ENCODE data around the gene PDK2. TPM values are rescaled to one million over a fixed set of nuclear protein-coding genes. Genes with fewer than 3 reads are reported as not detected.

PDK2 gene
- total RNA-seq, 5 donors from 2014 or later (not counting 1 experiment from before 2014, with no cell fraction given): 18.8 to 37.2 (median 30.0) TPM

DNA sequence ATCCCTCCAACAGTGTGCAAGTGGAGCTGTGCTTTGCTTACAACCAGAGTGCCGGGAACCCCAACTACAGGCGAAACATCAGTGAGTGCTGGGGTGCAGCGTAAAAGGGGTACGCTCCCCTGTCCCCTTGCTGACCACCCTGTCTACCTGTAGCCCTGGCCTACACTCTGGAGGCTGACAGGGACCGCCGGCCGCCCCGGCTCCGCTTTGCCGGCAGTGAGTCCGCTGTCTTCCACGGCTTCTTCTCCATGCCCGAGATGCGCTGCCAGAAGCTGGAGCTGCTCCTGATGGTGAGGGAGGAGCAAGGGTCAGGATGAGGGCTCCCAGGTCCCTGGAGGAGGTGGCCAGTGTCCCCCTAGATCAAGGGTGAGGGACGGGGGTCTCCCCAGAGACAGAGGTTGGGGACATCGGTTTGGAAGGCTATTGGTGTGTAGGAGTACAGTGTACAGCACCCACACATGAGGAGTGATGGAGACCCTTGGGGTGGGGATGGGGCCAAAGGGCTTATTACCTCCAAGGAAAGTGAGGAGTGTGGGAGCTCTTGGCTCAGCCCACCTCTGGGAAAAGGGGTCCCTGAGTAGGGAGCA is 19.6 kb upstream of the PDK2 start:
- H3K9me3 Mint-ChIP-seq: no peaks in the 10 kb centered on the region
- Histone ChIP-seq H3K36me3 (ENCODE audit: control insufficient read depth in 2 of 2, extremely low read depth in 1 of 2, insufficient read depth in 1 of 2, low read length in 1 of 2) (peaks cover 0 to 5% of the 10 kb centered on the region in 2 donors), H3K27me3 (replicated peaks in 1 of 2; ENCODE audit: control insufficient read depth in 2 of 2, extremely low read depth in 1 of 2, insufficient read depth in 2 of 2, low read length in 1 of 2) (no peaks in the 10 kb centered on the region), H3K4me3 (ENCODE audit: control insufficient read depth in 1 of 2, extremely low read depth in 1 of 2, low read length in 1 of 2) (no peak overlapping the region), H3K9me3 (no peaks in the 10 kb centered on the region), H3K4me1 (ENCODE audit: control insufficient read depth in 1 of 2, extremely low read depth in 1 of 2, insufficient read depth in 2 of 2, low read length in 2 of 2) (no peaks in the 10 kb centered on the region), H3K27ac (ENCODE audit: low read length) (no peak overlapping the region)
- H3K36me3 Mint-ChIP-seq: peaks cover 44% of the 10 kb centered on the region
- no peak overlapping the region for H3K4me3 Mint-ChIP-seq
- POLR2A ChIA-PET: no interaction called here
- CTCF ChIA-PET: interaction anchor here in 1 of 2 donors (0.5 kb wide), 1 partner anchor 87 kb away, joined by 3 read pairs; no protein-coding TSS in a partner anchor
- H3K27me3 Mint-ChIP-seq: no peaks in the 10 kb centered on the region
- no peak overlapping the region for H3K27ac Mint-ChIP-seq
- H3K4me1 Mint-ChIP-seq: no peaks in the 10 kb centered on the region
- ATAC-seq (replicated peaks in 1 of 4) (no peak), DNase-seq (no peak)
- WGBS (ENCODE audit: insufficient coverage): 96% methylated on average over 15 of the region's 16 CpGs

DNA sequence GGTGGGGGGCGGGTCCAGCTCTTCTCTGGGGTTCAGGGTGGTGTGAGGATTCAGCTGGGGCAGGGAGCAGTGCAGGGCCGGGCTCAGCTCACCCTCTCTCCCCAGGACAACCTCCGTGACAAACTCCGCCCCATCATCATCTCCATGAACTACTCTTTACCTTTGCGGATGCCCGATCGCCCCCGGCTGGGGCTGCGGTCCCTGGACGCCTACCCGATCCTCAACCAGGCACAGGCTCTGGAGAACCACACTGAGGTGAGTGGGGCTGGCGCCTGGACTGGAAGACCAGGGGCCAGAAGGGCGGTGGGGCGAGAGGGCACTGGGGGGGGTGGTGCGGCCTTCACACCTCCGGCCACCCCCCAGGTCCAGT is 18.9 kb upstream of the PDK2 start:
- ChIA-PET CTCF (interaction anchor here in 1 of 2 donors (0.6 kb wide), 1 partner anchor 45 kb away, joined by 9 read pairs; no protein-coding TSS in a partner anchor), POLR2A (interaction anchor here in 1 of 2 donors (0.6 kb wide), 1 partner anchor 152 kb away, joined by 3 read pairs; no protein-coding TSS in a partner anchor)
- DNase-seq (no peak), ATAC-seq (replicated peaks in 1 of 4) (no peak)
- no peak overlapping the region for H3K27ac ChIP-seq (ENCODE audit: low read length)
- Mint-ChIP-seq H3K9me3 (no peaks in the 10 kb centered on the region), H3K27ac (no peak overlapping the region), H3K4me1 (no peaks in the 10 kb centered on the region), H3K4me3 (no peak overlapping the region), H3K27me3 (no peaks in the 10 kb centered on the region), H3K36me3 (peaks cover 41% of the 10 kb centered on the region)
- H3K27me3 ChIP-seq (replicated peaks in 1 of 2; ENCODE audit: control insufficient read depth in 2 of 2, extremely low read depth in 1 of 2, insufficient read depth in 2 of 2, low read length in 1 of 2): no peaks in the 10 kb centered on the region
- H3K36me3 ChIP-seq (ENCODE audit: control insufficient read depth in 2 of 2, extremely low read depth in 1 of 2, insufficient read depth in 1 of 2, low read length in 1 of 2): peaks cover 0 to 8% of the 10 kb centered on the region in 2 donors
- 92% methylated on average over 13 of the region's 16 CpGs for WGBS (ENCODE audit: insufficient coverage)
- no peak overlapping the region for H3K4me3 ChIP-seq (ENCODE audit: control insufficient read depth in 1 of 2, extremely low read depth in 1 of 2, low read length in 1 of 2)
- no peaks in the 10 kb centered on the region for H3K9me3 ChIP-seq
- H3K4me1 ChIP-seq (ENCODE audit: control insufficient read depth in 1 of 2, extremely low read depth in 1 of 2, insufficient read depth in 2 of 2, low read length in 2 of 2): no peaks in the 10 kb centered on the region

DNA sequence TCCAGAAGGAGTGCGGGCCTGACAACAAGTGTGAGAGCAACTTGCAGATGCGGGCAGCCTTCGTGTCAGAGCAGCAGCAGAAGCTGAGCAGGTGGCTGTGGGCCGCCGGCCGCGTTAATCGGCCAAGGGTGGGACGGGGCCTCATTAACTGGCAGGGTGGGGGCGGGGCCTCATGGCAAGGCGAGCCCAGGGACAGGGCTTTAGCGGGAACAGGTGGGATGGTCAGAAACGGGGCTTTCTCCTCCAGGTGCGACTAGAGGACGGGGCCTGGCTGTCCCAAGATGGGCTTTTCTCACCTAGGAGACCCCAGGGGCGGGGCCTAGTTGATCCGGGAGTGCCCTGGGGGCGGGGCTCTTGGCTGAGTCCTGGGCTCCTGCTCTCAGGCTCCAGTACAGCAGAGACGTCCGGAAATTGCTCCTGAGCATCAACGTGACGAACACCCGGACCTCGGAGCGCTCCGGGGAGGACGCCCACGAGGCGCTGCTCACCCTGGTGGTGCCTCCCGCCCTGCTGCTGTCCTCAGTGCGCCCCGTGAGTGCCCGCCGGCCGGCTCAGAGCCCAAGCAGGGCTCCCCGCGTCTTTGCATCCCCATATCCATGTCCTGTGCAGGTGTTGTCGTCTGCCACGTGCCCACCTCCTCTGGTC is 18.4 kb upstream of the PDK2 start:
- no peak overlapping the region for H3K4me3 ChIP-seq (ENCODE audit: control insufficient read depth in 1 of 2, extremely low read depth in 1 of 2, low read length in 1 of 2)
- DNase-seq (no peak), ATAC-seq (replicated peaks in 1 of 4) (no peak)
- no peak overlapping the region for H3K27ac ChIP-seq (ENCODE audit: low read length)
- 70% methylated on average over 39 of the region's 39 CpGs for WGBS (ENCODE audit: insufficient coverage)
- no peaks in the 10 kb centered on the region for H3K27me3 ChIP-seq (replicated peaks in 1 of 2; ENCODE audit: control insufficient read depth in 2 of 2, extremely low read depth in 1 of 2, insufficient read depth in 2 of 2, low read length in 1 of 2)
- ChIA-PET POLR2A (interaction anchor here in 1 of 2 donors (0.6 kb wide), 1 partner anchor 152 kb away, joined by 3 read pairs; no protein-coding TSS in a partner anchor), CTCF (interaction anchor here (0.6 to 1.3 kb wide), 2 partner anchors 18 to 46 kb away, joined by 6 to 9 read pairs; no protein-coding TSS in a partner anchor)
- peaks cover 0 to 9% of the 10 kb centered on the region in 2 donors for H3K36me3 ChIP-seq (ENCODE audit: control insufficient read depth in 2 of 2, extremely low read depth in 1 of 2, insufficient read depth in 1 of 2, low read length in 1 of 2)
- Mint-ChIP-seq H3K27ac (no peak overlapping the region), H3K4me3 (no peak overlapping the region), H3K4me1 (no peaks in the 10 kb centered on the region), H3K9me3 (no peaks in the 10 kb centered on the region), H3K27me3 (no peaks in the 10 kb centered on the region), H3K36me3 (peaks cover 36% of the 10 kb centered on the region)
- no peaks in the 10 kb centered on the region for H3K4me1 ChIP-seq (ENCODE audit: control insufficient read depth in 1 of 2, extremely low read depth in 1 of 2, insufficient read depth in 2 of 2, low read length in 2 of 2)
- no peaks in the 10 kb centered on the region for H3K9me3 ChIP-seq

DNA sequence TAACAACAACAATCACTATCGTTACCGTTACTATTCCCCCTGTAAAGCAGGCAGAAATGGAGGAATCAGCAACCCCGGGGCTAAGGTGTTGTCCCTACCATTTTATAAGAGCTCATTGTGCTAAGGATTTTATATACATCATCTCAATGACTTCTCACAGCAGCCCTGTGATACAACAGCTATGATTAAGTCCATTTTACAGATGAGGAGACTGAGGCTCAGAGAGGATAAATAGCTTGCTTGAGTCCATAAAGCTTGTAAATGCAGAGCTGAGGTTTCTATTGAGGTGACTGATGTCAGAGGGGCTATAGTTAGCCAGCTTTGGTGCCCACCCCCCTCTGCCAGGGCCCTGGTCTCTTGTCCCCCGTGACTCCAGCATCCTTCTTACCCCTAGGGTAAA is 16.7 kb upstream of the PDK2 start:
- ATAC-seq (replicated peaks in 1 of 4) (no peak), DNase-seq (no peak)
- Histone ChIP-seq H3K36me3 (ENCODE audit: control insufficient read depth in 2 of 2, extremely low read depth in 1 of 2, insufficient read depth in 1 of 2, low read length in 1 of 2) (peaks cover 0 to 7% of the 10 kb centered on the region in 2 donors), H3K27ac (ENCODE audit: low read length) (no peak overlapping the region), H3K27me3 (replicated peaks in 1 of 2; ENCODE audit: control insufficient read depth in 2 of 2, extremely low read depth in 1 of 2, insufficient read depth in 2 of 2, low read length in 1 of 2) (no peaks in the 10 kb centered on the region), H3K9me3 (no peaks in the 10 kb centered on the region), H3K4me1 (ENCODE audit: control insufficient read depth in 1 of 2, extremely low read depth in 1 of 2, insufficient read depth in 2 of 2, low read length in 2 of 2) (no peaks in the 10 kb centered on the region), H3K4me3 (ENCODE audit: control insufficient read depth in 1 of 2, extremely low read depth in 1 of 2, low read length in 1 of 2) (no peak overlapping the region)
- ChIA-PET CTCF (interaction anchor here in 1 of 2 donors (1.1 kb wide), 1 partner anchor 14 kb away, joined by 3 read pairs; no protein-coding TSS in a partner anchor), POLR2A (no interaction called here)
- no CpG with 5 or more reads among the region's 4 CpGs for WGBS (ENCODE audit: insufficient coverage)
- Mint-ChIP-seq H3K4me1 (no peaks in the 10 kb centered on the region), H3K9me3 (no peaks in the 10 kb centered on the region), H3K4me3 (no peak overlapping the region), H3K27ac (no peak overlapping the region), H3K27me3 (no peaks in the 10 kb centered on the region), H3K36me3 (peaks cover 27% of the 10 kb centered on the region)

DNA sequence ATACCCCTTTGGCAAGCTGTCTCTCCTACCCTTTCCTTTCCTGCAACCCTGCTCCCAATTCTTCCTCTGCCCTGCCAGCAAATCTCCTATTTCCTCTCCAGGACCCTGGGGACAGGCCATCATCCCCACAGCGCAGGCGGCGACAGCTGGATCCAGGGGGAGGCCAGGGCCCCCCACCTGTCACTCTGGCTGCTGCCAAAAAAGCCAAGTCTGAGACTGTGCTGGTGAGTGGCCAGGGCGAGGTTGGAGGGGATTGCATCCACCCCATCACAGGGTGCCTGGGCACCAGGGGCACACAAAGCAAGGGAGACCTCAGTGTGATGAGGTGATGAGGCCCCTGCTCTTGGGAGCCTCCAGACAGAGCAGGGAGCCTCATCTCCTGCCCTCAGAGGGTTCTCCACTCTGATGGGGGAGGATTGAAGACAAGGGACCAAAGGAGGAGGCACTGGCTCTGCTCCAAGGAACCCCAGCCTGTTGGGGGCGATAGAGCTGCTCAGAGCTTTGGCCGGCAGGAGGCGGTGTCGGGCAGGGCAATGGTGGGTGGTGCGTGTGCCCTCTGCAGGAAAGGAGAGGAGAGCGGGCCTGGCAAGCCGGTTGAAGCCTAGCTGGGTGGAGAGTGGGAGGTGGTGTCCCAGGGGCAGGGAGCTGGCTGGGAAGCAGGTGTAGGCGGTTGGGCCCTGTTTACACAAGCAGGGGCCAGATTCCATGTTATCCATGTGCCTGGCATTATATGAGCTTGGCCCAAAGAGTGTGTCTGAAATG is 15.6 kb upstream of the PDK2 start:
- H3K4me1 ChIP-seq (ENCODE audit: control insufficient read depth in 1 of 2, extremely low read depth in 1 of 2, insufficient read depth in 2 of 2, low read length in 2 of 2): no peaks in the 10 kb centered on the region
- 88% methylated on average over 11 of the region's 12 CpGs for WGBS (ENCODE audit: insufficient coverage)
- no peak overlapping the region for H3K27ac ChIP-seq (ENCODE audit: low read length)
- Mint-ChIP-seq H3K9me3 (no peaks in the 10 kb centered on the region), H3K27me3 (no peaks in the 10 kb centered on the region), H3K4me3 (no peak overlapping the region), H3K4me1 (no peaks in the 10 kb centered on the region), H3K36me3 (peaks cover 22% of the 10 kb centered on the region), H3K27ac (no peak overlapping the region)
- POLR2A ChIA-PET: no interaction called here
- H3K4me3 ChIP-seq (ENCODE audit: control insufficient read depth in 1 of 2, extremely low read depth in 1 of 2, low read length in 1 of 2): no peak overlapping the region
- CTCF ChIA-PET: interaction anchor here (0.5 to 1.0 kb wide), 2 partner anchors 14 to 280 kb away, joined by 3 to 4 read pairs; no protein-coding TSS in a partner anchor
- H3K36me3 ChIP-seq (ENCODE audit: control insufficient read depth in 2 of 2, extremely low read depth in 1 of 2, insufficient read depth in 1 of 2, low read length in 1 of 2): peaks cover 0 to 7% of the 10 kb centered on the region in 2 donors
- no peak for ATAC-seq (replicated peaks in 1 of 4)
- H3K9me3 ChIP-seq: no peaks in the 10 kb centered on the region
- DNase-seq: peak in 3 of 35 experiments; percentile 10 to 36 (median 11)
- no peaks in the 10 kb centered on the region for H3K27me3 ChIP-seq (replicated peaks in 1 of 2; ENCODE audit: control insufficient read depth in 2 of 2, extremely low read depth in 1 of 2, insufficient read depth in 2 of 2, low read length in 1 of 2)

DNA sequence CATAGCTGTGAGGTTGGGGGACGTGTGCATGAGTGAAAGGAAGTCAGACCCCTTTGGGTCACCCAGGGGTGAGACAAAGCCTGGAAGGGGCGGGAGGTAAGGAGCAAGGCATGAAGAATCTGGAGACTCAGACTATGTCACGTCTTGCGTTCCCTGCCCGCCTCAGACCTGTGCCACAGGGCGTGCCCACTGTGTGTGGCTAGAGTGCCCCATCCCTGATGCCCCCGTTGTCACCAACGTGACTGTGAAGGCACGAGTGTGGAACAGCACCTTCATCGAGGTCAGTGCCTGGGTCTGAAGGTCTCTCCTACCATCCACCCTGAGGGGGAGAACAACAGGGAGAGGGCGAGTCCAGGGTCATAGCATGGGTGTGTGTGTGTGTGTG is 15.1 kb upstream of the PDK2 start:
- H3K4me3 Mint-ChIP-seq: no peak overlapping the region
- H3K36me3 ChIP-seq (ENCODE audit: control insufficient read depth in 2 of 2, extremely low read depth in 1 of 2, insufficient read depth in 1 of 2, low read length in 1 of 2): peaks cover 0 to 7% of the 10 kb centered on the region in 2 donors
- no peaks in the 10 kb centered on the region for H3K9me3 ChIP-seq
- no peaks in the 10 kb centered on the region for H3K4me1 ChIP-seq (ENCODE audit: control insufficient read depth in 1 of 2, extremely low read depth in 1 of 2, insufficient read depth in 2 of 2, low read length in 2 of 2)
- H3K36me3 Mint-ChIP-seq: peaks cover 18% of the 10 kb centered on the region
- no peaks in the 10 kb centered on the region for H3K4me1 Mint-ChIP-seq
- no peak for DNase-seq
- ChIA-PET POLR2A (no interaction called here), CTCF (interaction anchor here in 1 of 2 donors (0.7 to 1.0 kb wide), 2 partner anchors 14 to 122 kb away, joined by 3 read pairs; no protein-coding TSS in a partner anchor)
- H3K9me3 Mint-ChIP-seq: no peaks in the 10 kb centered on the region
- H3K27me3 ChIP-seq (replicated peaks in 1 of 2; ENCODE audit: control insufficient read depth in 2 of 2, extremely low read depth in 1 of 2, insufficient read depth in 2 of 2, low read length in 1 of 2): no peaks in the 10 kb centered on the region
- H3K27ac Mint-ChIP-seq: no peak overlapping the region
- ATAC-seq (replicated peaks in 1 of 4): no peak
- 79% methylated on average over 9 of the region's 11 CpGs for WGBS (ENCODE audit: insufficient coverage)
- H3K4me3 ChIP-seq (ENCODE audit: control insufficient read depth in 1 of 2, extremely low read depth in 1 of 2, low read length in 1 of 2): no peak overlapping the region
- no peaks in the 10 kb centered on the region for H3K27me3 Mint-ChIP-seq
- no peak overlapping the region for H3K27ac ChIP-seq (ENCODE audit: low read length)

Data from T-cell (primary cell).